HG03039 (cell line): Measurements from ENCODE around the gene PABPC3.

Source experiments
- ATAC-seq: cut with Tn5 transposase; IDR thresholded peaks from one replicate; pipeline ENCODE4 v1.9.1; 2021; ENCODE audit warnings: mild to moderate bottlenecking, moderate library complexity; ENCODE audit not compliant: unreplicated experiment

Gene PABPC3

DNA sequence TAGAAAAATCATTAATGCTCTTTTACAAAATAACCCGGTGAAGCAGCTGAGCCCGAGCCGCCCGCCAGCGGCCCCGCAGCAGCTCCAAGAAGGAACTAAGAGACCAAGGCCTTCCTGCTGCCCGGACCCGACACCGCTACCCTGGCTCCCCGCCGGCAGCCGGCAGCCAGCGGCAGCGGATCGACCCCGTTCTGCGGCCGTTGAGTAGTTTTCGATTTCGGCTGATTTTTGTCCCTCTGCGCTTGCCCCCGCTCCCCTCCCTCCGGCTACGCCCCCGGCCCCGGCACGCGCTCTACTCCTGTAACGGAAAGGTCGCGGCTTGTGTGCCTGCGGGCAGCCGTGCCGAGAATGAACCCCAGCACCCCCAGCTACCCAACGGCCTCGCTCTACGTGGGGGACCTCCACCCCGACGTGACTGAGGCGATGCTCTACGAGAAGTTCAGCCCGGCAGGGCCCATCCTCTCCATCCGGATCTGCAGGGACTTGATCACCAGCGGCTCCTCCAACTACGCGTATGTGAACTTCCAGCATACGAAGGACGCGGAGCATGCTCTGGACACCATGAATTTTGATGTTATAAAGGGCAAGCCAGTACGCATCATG, at the start of gene PABPC3:
Gene PABPC3 (plus strand): TSS at position 286 of the 603 bp plus-strand sequence. CDS start 63 bp downstream, at position 349.
- ATAC-seq: no peak

- no peak for ATAC-seq
Measured at GRCh38 chr13:25046274-25046984, 49.5 kb upstream of the PABPC3 start.

DNA sequence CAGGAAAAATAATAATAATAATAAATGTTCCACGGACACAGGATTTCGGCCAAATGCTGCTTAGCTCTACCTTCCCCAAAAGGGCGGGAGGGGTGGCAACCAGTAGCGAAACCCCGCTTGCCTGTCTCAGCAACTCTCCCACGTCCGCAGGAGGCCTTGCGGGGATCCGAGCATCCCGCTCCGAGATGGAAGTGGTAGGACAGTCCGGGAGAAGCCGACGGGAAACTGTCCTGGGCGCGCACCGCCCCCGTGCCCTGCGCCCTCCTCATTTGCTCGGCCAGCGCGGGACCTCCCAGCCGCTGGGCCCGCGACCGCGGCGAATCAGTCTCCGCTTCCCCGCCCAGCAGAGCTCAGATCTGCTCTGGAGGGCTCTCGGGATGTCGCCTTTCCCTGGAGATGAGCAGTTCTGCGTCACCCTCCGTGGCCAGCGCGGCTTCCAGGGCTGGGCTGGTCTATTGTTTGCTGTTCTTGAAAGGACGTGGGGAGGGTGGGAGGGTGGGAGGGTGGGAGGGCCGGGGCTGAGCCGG, 48.9 kb upstream of the PABPC3 start:
- no peak for ATAC-seq

DNA sequence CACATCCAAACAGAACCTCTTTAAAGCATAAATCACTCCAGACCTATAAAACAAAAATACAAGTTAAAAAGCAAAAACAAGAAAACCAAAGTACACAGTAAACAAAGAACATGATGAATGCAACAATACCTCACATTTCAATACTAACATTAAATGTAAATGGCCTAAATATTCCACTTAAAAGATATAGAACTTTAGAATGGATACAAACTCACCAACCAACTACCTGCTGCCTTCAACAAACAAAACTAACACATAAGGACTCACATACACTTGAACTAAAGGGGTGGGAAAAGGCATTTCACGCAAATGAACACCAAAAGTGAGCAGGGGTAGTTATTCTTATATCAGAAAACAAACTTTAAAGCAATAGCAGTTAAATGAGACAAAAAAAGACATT, 44.9 kb upstream of the PABPC3 start:
- ATAC-seq: no peak

- ATAC-seq: no peak
Measured at GRCh38 chr13:25059166-25059565, 36.8 kb upstream of the PABPC3 start.

GRCh38 chr13:25059958-25060357, 36.0 kb upstream of the PABPC3 start:
- no peak for ATAC-seq

DNA sequence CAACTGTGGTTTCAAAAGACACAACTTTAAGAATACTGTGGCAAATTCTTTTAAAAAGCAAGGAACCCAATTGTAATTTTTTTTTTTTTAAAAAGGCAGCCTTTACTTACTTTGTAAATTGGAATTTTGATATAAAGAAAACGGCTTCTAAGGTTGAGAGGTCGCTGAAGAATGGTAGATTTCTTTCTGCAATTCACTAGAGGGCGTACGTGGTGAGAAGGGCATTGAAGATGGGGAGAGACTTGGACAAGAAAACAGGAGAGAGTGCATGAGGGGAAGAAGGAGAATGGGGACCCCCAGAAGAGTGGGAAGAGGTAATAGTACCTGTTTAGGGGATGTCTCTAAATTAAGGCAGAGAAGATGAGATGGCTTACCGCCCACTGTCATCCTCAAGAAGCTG, 33.5 kb upstream of the PABPC3 start:
- no peak for ATAC-seq

DNA sequence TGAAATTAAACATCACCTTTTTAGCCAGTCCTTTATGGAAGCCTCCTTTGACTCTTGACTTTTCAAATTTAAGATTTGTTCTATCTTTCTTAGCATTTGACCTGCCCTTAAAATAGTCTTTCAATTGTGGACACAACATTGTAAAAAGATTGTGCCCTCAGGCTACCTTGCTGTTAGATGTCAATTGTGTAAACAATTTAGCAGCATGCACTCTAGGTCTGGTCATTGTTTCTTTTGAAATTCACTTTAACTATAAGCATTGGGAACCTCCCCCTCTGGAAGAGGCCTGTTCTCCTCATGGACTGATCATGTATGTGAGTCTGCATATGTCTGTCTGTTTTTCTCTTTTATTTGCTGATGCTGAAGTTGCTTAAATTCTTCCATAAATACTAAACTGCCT, 31.5 kb upstream of the PABPC3 start:
- no peak for ATAC-seq

DNA sequence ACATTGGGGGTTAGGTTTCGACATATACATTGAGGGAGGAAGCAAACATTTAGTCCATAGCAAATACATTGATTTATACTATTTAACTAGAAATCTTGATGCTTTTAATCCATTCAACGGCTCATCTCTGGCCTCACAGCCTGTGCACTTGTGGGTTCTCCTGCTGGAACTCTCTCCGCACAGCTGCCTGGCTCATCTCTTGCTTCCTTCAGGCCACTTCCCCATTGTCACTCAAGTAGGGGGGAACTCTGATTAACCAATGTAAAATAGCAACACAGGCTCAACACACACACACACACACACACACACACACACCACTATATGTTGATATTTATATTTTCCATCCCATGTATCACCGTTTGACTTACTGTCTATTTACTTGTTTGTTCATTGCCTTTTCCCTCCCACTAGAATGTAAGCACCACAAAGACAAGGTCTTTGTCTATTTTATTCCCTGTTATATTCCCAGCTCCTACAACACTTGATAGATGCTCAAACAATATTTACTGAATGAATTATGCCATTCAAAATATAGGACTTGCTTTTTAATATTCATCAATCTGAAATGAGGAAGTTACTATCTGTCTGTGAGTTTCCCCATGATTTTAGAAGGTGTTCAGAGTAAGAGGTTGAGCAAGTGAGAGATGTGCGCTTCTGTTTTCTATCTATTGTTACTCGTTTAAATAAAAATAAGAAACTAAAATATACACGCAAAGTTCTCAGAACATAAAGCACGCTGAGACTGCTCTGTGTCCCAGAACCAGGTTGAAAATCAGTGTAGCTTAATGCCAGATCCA, 29.8 kb upstream of the PABPC3 start:
- no peak for ATAC-seq

DNA sequence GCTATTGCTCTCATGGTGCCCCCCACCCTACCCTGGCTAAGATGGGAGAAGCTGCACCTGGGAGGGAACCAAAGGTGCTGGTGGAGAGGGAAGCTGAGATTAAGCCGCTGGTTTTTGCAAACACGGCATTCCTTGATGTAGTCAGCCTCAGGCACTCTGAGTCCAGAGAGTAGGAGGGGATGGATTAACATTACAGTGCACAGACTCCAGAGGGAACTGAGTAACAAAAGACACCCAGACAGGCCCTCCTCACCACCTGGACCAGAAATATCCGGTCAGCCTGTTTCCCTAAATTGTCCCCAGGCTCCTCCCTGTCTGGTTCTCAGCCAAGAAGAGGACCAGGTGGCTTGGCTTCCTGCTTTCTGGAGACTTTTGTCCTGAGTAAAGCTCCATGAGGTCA, 28.9 kb upstream of the PABPC3 start:
- ATAC-seq: no peak

GRCh38 chr13:25068810-25069209, 27.1 kb upstream of the PABPC3 start:
- ATAC-seq: no peak

GRCh38 chr13:25069236-25069635, 26.7 kb upstream of the PABPC3 start:
- no peak for ATAC-seq

DNA sequence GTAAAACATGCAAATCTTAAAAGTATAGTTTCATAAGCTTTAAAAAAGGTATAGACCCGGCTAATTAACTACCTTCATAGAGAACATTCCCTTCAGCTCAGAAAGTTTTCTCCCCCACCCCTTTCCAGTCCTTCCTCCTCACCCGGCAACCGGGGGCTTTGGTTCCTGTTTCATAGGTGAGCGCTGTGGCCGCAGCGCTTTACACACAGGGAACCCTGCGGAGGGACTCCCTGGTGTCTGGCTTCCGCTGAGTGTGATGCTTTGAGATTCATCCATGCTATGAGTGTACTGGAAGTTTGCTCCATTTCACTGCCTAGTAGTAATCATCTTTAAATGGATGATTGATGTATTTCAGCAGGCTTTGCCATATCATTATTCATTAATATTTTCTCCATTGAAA, 26.0 kb upstream of the PABPC3 start:
- no peak for ATAC-seq

DNA sequence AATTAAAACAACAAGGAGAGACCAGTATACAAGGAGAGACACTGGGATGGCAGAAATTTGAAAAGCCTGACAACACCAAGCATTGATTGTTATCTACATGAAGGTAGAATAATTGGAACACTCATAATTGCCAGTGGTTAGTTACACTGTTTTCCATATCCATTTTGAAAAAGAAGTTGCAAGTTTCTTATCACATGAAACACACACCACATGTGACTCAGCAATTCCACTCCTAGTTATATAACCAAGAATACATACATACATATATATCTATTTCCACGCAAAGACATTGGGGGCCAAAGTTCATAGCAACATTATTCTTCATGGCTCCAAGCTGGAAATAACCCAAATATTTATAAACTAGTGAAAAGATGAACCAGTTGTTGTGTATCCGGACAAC, 15.2 kb upstream of the PABPC3 start:
- ATAC-seq: no peak

- no peak for ATAC-seq
Measured at GRCh38 chr13:25084096-25084495, 11.8 kb upstream of the PABPC3 start.

GRCh38 chr13:25085125-25085742, 10.7 kb upstream of the PABPC3 start:
- peak; percentile 65 for ATAC-seq

- no peak for ATAC-seq
Measured at GRCh38 chr13:25088562-25089221, 7.2 kb upstream of the PABPC3 start.

- ATAC-seq: no peak
Measured at GRCh38 chr13:25097426-25097825, 1.5 kb downstream of the PABPC3 start.

DNA sequence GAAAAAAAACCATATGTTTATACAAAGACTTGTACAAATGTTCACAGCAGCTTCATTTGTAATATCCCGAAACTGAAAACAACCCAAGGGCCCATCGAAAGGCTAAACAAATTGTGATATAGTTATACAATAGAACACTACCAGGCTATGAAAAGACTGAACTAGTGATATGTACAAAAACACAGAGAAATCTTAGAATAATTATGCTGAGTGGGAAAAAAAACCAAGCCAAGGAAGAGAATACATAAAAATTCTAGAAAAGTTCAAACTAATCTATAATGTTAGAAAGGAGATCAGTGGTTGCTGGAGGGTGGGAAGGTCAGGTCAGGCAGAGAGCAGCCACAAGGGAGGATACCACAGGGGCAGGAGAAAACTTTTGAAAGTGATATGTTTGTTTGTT, 7.8 kb downstream of the PABPC3 start:
- ATAC-seq: no peak

- no peak for ATAC-seq
Measured at GRCh38 chr13:25109341-25109740, 13.4 kb downstream of the PABPC3 start.
